Heart left ventricle (tissue), 13 donors: Measurements from ENCODE around the gene NPHP4.

Experiments
- POLR2A ChIP-seq, 2 donors: fragments of 450-650 bp; IDR thresholded peaks; one replicate each; pipeline ENCODE4 v1.6.1; 2017; ENCODE audit warnings: antibody characterized with exemption in 2 of 2, mild to moderate bottlenecking in 2 of 2, moderate library complexity in 2 of 2
- TF ChIP-seq, protein P1 (sequence below), 12 donors: fragments of 200-600 bp; sonication (generic) in 4 of 12; IDR thresholded peaks; one replicate each; pipeline versions ENCODE4 v1.5.0 to v1.8.0; 2018 to 2022; ENCODE audit warnings: antibody characterized with exemption in 12 of 12, mild to moderate bottlenecking in 5 of 12
- donor health status: ischemic (EF 13 %, LVEDD 7.1; RV severe dilation, severe dysfunction).
- donor health status: DM: no; HTN: yes; CAD: no.
- donor health status: DM: no; HTN: no; CAD: no.
- donor health status: ischemic (EF 25% LVEDD 6.9; RV normal size, moderate dysfunction).
- donor health status: ischemic (EF 25% LVEDD 5.7; RV mildly dilated, moderate dysfunction).
- donor health status: ischemic (EF 35%, LVEDD 5.7; RV mildly dilated, moderate dysfunction).
- donor health status: nonischemic (EF 11% LVEDD 7.7; RV severe dilation, severe dysfunction).
- donor health status: DM: yes; HTN: yes; CAD: no.
- donor health status: PGD.
- donor health status: ischemic (EF 29% LVEDD 5.4; RV normal size, mild dysfunction).
- donor health status: nonischemic (EF 23%, LVEDD 6.1; RV moderate dilation, normal function).

DNA sequence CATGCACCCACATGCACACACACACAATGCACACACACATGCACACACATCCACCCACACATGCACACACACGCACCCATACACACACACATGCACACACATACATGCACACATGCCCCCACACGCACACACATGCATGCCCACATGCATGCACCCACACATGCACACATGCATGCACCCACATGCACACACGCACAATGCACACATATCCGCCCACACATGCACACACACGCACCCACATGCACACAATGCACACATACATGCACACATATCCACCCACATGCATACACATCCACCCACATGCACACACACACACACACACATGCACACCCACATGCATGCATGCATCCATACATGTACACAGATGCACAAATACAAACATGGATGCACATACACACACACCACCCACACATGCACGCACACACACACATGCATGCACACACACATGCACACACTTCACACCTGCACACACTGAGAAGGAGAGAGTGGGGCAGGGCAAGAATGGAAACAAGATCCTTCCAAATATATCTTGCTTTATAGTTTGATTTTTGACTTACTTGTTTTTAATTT is 123.2 kb downstream of the NPHP4 start:
- TF ChIP-seq, protein P1, sequence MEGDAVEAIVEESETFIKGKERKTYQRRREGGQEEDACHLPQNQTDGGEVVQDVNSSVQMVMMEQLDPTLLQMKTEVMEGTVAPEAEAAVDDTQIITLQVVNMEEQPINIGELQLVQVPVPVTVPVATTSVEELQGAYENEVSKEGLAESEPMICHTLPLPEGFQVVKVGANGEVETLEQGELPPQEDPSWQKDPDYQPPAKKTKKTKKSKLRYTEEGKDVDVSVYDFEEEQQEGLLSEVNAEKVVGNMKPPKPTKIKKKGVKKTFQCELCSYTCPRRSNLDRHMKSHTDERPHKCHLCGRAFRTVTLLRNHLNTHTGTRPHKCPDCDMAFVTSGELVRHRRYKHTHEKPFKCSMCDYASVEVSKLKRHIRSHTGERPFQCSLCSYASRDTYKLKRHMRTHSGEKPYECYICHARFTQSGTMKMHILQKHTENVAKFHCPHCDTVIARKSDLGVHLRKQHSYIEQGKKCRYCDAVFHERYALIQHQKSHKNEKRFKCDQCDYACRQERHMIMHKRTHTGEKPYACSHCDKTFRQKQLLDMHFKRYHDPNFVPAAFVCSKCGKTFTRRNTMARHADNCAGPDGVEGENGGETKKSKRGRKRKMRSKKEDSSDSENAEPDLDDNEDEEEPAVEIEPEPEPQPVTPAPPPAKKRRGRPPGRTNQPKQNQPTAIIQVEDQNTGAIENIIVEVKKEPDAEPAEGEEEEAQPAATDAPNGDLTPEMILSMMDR (IDR thresholded peaks at IDR 0.05): no peak
- no peak for TF ChIP-seq POLR2A (IDR thresholded peaks at IDR 0.05)
